Activated CD4-positive, alpha-beta memory T cell treated with anti-CD3 and anti-CD28 coated beads for 36 hours (primary cell): ENCODE results near the gene ALPK3. TPM values are rescaled to one million over a fixed set of nuclear protein-coding genes. Genes with fewer than 3 reads are reported as not detected.

ENCODE experiments used
- CTCF ChIA-PET: fragments of 350-600 bp; sonication (Branson Sonifier 250); formaldehyde crosslinking; loops from one replicate; lab custom pipeline; 2021; ENCODE audit warnings: antibody characterized with exemption, inconsistent platforms; lab: Charles Lee
- POLR2A ChIA-PET: fragments of 350-600 bp; sonication (Branson Sonifier 250); formaldehyde crosslinking; loops from one replicate; lab custom pipeline; 2021; ENCODE audit warnings: antibody characterized with exemption; lab: Charles Lee
- DNase-seq: peaks from one replicate; pipeline ENCODE4 v3.0.0-alpha.2; 2020
- H3K27ac Mint-ChIP-seq: one replicate; pipeline ENCODE4 v1.8.0; 2021; ENCODE audit warnings: mixed read lengths
- H3K27me3 Mint-ChIP-seq: one replicate; pipeline ENCODE4 v1.8.0; 2021; ENCODE audit warnings: mixed read lengths
- H3K36me3 Mint-ChIP-seq: one replicate; pipeline ENCODE4 v1.8.0; 2021; ENCODE audit warnings: mixed read lengths
- H3K4me1 Mint-ChIP-seq: one replicate; pipeline ENCODE4 v1.8.0; 2021; ENCODE audit warnings: low read depth, mixed read lengths
- H3K4me3 Mint-ChIP-seq: one replicate; pipeline ENCODE4 v1.8.0; 2021; ENCODE audit warnings: mild to moderate bottlenecking, mixed read lengths
- H3K9me3 Mint-ChIP-seq: one replicate; pipeline ENCODE4 v1.8.0; 2021; ENCODE audit warnings: mixed read lengths
- intact Hi-C: fragments of 100-400 bp; cut with micrococcal nuclease; formaldehyde crosslinking; loops from one replicate; pipeline ENCODE4 v1.15.1; 2023
- total RNA-seq, 2 experiments: library from RNA; stranded (reverse); gene quantifications; one replicate each; pipeline ENCODE4 v1.2.3, GENCODE V29; 2021

The ALPK3 gene
- total RNA-seq, 2 experiments from 2014 or later: 0.10 to 0.12 TPM

- Mint-ChIP-seq H3K27ac (no peak overlapping the region), H3K27me3 (peaks cover 13% of the 10 kb centered on the region), H3K4me3 (no peak overlapping the region), H3K36me3 (no peaks in the 10 kb centered on the region), H3K4me1 (peaks cover 8% of the 10 kb centered on the region), H3K9me3 (no peaks in the 10 kb centered on the region)
- POLR2A ChIA-PET: interaction anchor here (0.7 kb wide), 1 partner anchor 164 kb away, joined by 3 read pairs; the partner anchor contains the start of gene WDR73
- CTCF ChIA-PET: interaction anchor here (0.6 to 1.2 kb wide), 3 partner anchors 17 to 782 kb away, joined by 3 read pairs; partner anchors contain the start of gene WDR73
- no peak for DNase-seq
- intact Hi-C loops: no loop called here
Measured at GRCh38 chr15:84817466-84818081, 418 bp downstream of the ALPK3 start.

DNA sequence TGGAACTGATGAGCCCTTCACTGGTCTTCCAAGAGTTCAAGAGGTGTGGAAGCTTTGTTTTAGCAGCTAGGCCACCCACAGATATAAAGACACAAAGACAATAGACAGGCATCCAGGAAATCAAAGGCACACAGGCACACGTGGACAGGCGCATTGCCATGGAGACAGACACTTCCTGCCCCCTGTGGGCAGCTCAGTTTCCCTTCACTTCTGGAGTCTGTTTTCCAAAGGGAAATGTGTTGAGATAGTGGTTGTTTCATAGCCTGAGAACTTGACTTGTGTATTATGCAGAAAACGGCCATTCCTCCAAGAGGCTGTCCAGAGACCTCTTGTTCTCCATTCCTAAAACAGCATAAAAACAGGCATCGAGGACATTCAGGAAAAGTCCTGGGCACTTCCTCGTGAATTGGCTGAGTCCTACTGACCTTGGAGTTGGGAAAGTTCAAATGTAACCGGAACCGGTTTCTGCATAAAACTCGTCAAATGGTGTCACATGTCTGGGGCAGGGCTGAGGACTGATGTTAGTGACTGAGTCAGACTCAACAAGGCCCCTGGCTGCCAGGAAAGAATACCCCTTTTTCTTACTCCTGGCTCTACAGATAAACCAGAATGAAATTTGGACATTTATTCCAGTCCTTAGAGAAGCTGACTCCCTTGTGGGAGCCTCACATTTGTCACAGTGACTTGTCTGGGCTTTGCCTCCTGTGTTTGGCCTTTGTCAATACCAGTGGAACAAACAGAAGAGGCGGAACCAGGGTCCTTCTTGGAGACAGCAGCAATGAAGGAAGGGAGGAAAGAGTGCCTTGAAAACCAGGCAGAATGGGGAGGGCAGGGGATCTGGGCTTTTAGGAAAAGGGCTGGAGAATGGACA is 1.3 kb downstream of the ALPK3 start:
- CTCF ChIA-PET: interaction anchor here (0.6 to 1.2 kb wide), 3 partner anchors 16 to 781 kb away, joined by 3 read pairs; partner anchors contain the start of gene WDR73
- H3K27me3 Mint-ChIP-seq: peaks cover 13% of the 10 kb centered on the region
- no peak overlapping the region for H3K4me3 Mint-ChIP-seq
- peaks cover 8% of the 10 kb centered on the region for H3K4me1 Mint-ChIP-seq
- POLR2A ChIA-PET: interaction anchor here (0.7 kb wide), 1 partner anchor 165 kb away, joined by 3 read pairs; the partner anchor contains the start of gene WDR73
- no peaks in the 10 kb centered on the region for H3K36me3 Mint-ChIP-seq
- intact Hi-C loops: no loop called here
- DNase-seq: no peak
- no peaks in the 10 kb centered on the region for H3K9me3 Mint-ChIP-seq
- H3K27ac Mint-ChIP-seq: no peak overlapping the region

- DNase-seq: no peak
- Mint-ChIP-seq H3K4me3 (no peak overlapping the region), H3K27me3 (peaks cover 13% of the 10 kb centered on the region), H3K36me3 (no peaks in the 10 kb centered on the region), H3K27ac (no peak overlapping the region), H3K9me3 (no peaks in the 10 kb centered on the region), H3K4me1 (peaks cover 8% of the 10 kb centered on the region)
- ChIA-PET POLR2A (no interaction called here), CTCF (no interaction called here)
- intact Hi-C loops: no loop called here
Measured at GRCh38 chr15:84819291-84819768, 2.2 kb downstream of the ALPK3 start.

DNA sequence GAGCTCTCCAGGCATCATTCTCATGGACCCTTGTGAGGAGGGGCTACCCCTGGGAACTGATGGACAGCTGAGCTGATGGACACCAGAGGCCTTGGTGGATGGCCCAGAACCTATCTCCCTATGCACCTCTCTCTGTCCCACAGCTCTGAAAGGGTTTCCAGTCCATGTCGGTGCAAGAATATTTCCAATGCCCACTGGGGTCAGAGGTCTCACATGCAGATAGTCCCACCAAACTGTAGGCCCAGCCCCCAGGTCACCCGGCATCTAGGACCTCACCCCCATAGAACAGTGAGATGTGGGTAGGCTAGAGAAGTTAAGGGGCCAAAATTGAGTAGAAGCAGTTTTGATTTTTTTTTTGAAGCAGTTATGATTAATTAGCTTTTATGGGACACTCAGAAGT is 2.6 kb downstream of the ALPK3 start:
- H3K27ac Mint-ChIP-seq: no peak overlapping the region
- H3K4me1 Mint-ChIP-seq: peaks cover 8% of the 10 kb centered on the region
- no peak overlapping the region for H3K4me3 Mint-ChIP-seq
- no peaks in the 10 kb centered on the region for H3K36me3 Mint-ChIP-seq
- H3K27me3 Mint-ChIP-seq: peaks cover 13% of the 10 kb centered on the region
- ChIA-PET CTCF (no interaction called here), POLR2A (no interaction called here)
- intact Hi-C loops: no loop called here
- no peak for DNase-seq
- H3K9me3 Mint-ChIP-seq: no peaks in the 10 kb centered on the region

- DNase-seq: no peak
- intact Hi-C loops: no loop called here
- no peaks in the 10 kb centered on the region for H3K36me3 Mint-ChIP-seq
- H3K27ac Mint-ChIP-seq: no peak overlapping the region
- POLR2A ChIA-PET: no interaction called here
- H3K9me3 Mint-ChIP-seq: no peaks in the 10 kb centered on the region
- H3K27me3 Mint-ChIP-seq: peaks cover 1% of the 10 kb centered on the region
- H3K4me1 Mint-ChIP-seq: peaks cover 6% of the 10 kb centered on the region
- no peak overlapping the region for H3K4me3 Mint-ChIP-seq
- CTCF ChIA-PET: interaction anchor here (0.6 to 1.7 kb wide), 4 partner anchors 12 to 165 kb away, joined by 3 to 5 read pairs (median 4); no protein-coding TSS in a partner anchor
Measured at GRCh38 chr15:84821501-84822021, 4.4 kb downstream of the ALPK3 start.

DNA sequence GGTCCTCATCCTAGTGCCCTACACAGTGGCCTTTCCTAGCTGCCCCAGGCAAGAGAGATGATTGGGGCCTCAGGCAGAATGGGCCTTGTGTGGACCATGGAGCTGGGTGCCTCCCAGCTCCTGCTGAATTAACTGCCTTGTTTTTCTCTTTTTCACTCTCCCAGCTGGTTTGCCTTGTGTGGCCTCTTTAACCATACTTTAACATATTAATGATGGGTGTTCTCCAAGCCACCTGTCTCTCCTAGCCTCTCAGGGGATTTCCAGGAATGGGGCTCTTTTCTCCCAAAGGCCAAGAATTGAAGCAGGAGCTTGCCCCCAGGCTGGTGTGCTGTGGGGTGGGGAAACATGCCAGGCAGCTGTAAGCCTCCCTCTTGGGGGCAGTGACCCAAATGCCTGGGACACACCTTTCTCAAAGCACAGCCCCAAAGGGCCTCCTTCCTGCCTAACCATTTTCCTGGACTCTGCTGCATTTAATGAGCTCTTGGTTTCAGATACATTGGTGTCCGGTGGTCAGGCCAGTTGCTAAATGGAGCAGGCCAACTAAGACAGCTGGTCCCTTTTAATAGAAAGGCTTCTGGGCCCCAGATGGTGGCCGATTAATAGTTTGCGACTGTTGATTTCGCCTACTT is 5.6 kb downstream of the ALPK3 start:
- no peaks in the 10 kb centered on the region for H3K9me3 Mint-ChIP-seq
- no peak overlapping the region for H3K27ac Mint-ChIP-seq
- POLR2A ChIA-PET: interaction anchor here (0.5 kb wide), 1 partner anchor 171 kb away, joined by 5 read pairs; no protein-coding TSS in a partner anchor
- intact Hi-C loops: no loop called here
- no peaks in the 10 kb centered on the region for H3K27me3 Mint-ChIP-seq
- no peak for DNase-seq
- CTCF ChIA-PET: interaction anchor here (1.0 to 1.7 kb wide), 4 partner anchors 11 to 167 kb away, joined by 3 to 5 read pairs (median 4); no protein-coding TSS in a partner anchor
- no peaks in the 10 kb centered on the region for H3K36me3 Mint-ChIP-seq
- H3K4me1 Mint-ChIP-seq: peaks cover 4% of the 10 kb centered on the region
- no peak overlapping the region for H3K4me3 Mint-ChIP-seq

DNA sequence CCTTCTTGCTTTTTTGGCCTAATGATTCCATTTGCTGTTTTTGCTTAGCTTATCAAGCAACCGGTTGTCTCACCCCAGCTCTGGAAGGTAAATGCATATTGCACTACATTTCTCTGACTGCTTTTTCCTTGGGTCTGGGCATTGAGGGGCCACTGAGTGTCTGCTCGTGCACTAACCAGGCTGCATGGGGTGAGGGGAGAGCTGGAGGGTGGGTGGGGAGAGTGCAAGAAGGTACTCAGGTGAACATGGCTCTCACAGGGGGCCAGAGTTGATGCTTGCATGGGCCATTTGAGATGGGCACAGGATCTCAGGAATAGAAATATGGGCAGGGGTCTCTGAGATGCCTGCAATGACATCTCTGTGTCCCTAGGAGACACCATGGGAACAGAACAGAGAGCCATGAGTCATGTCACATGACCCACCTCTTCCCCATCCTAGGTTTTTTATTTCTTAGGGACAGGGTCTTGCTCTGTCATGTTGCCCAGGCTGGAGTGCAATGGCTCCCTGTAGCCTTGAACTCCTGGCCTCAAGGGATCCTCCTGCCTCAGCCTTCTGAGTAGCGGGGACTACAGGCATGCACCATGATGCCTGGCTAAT is 6.2 kb downstream of the ALPK3 start:
- no peak for DNase-seq
- Mint-ChIP-seq H3K27me3 (no peaks in the 10 kb centered on the region), H3K4me1 (no peaks in the 10 kb centered on the region), H3K9me3 (no peaks in the 10 kb centered on the region), H3K4me3 (no peak overlapping the region), H3K36me3 (no peaks in the 10 kb centered on the region), H3K27ac (no peak overlapping the region)
- ChIA-PET CTCF (interaction anchor here (1.2 to 1.5 kb wide), 2 partner anchors 10 to 15 kb away, joined by 3 to 5 read pairs; no protein-coding TSS in a partner anchor), POLR2A (no interaction called here)
- intact Hi-C loops: no loop called here

- Mint-ChIP-seq H3K4me3 (no peak overlapping the region), H3K9me3 (no peaks in the 10 kb centered on the region), H3K36me3 (no peaks in the 10 kb centered on the region), H3K27me3 (no peaks in the 10 kb centered on the region), H3K4me1 (no peaks in the 10 kb centered on the region), H3K27ac (no peak overlapping the region)
- ChIA-PET POLR2A (no interaction called here), CTCF (interaction anchor here (0.6 to 1.3 kb wide), 4 partner anchors 16 to 54 kb away, joined by 3 to 8 read pairs (median 5); no protein-coding TSS in a partner anchor)
- intact Hi-C loops: no loop called here
- no peak for DNase-seq
Measured at GRCh38 chr15:84824260-84825007, 7.3 kb downstream of the ALPK3 start.

GRCh38 chr15:84826369-84826823 is 9.2 kb downstream of the ALPK3 start:
- DNase-seq: peak; percentile 33
- H3K27ac Mint-ChIP-seq: no peak overlapping the region
- H3K36me3 Mint-ChIP-seq: no peaks in the 10 kb centered on the region
- ChIA-PET CTCF (interaction anchor here (0.8 kb wide), 1 partner anchor 102 kb away, joined by 3 read pairs; no protein-coding TSS in a partner anchor), POLR2A (no interaction called here)
- no peaks in the 10 kb centered on the region for H3K4me1 Mint-ChIP-seq
- no peaks in the 10 kb centered on the region for H3K9me3 Mint-ChIP-seq
- H3K27me3 Mint-ChIP-seq: no peaks in the 10 kb centered on the region
- H3K4me3 Mint-ChIP-seq: no peak overlapping the region
- intact Hi-C loops: no loop called here

GRCh38 chr15:84827246-84827645 is 10.1 kb downstream of the ALPK3 start:
- intact Hi-C loops: no loop called here
- no peak for DNase-seq
- no peak overlapping the region for H3K4me3 Mint-ChIP-seq
- CTCF ChIA-PET: no interaction called here
- no peaks in the 10 kb centered on the region for H3K4me1 Mint-ChIP-seq
- H3K27ac Mint-ChIP-seq: no peak overlapping the region
- H3K9me3 Mint-ChIP-seq: no peaks in the 10 kb centered on the region
- no peaks in the 10 kb centered on the region for H3K36me3 Mint-ChIP-seq
- no peaks in the 10 kb centered on the region for H3K27me3 Mint-ChIP-seq
- POLR2A ChIA-PET: no interaction called here
